Head of caudate nucleus (tissue), 42 donors: ENCODE data around the gene CLOCK.
"Not testable (repeated sequence)": the region's sequence is repeated elsewhere in the genome, so short reads cannot be mapped to it uniquely, and the experiment has no call there.

Source experiments
- DNase-seq, 42 donors: peaks; one replicate each; pipeline versions ENCODE4 v3.0.0 to v3.0.0-alpha.2; 2020 to 2021; ENCODE audit warnings: mixed read lengths in 7 of 42
- intact Hi-C: fragments of 100-400 bp; cut with DNase I; formaldehyde crosslinking; loops from one replicate; pipeline ENCODE4 v1.15.0; 2022

The CLOCK gene, protein sequence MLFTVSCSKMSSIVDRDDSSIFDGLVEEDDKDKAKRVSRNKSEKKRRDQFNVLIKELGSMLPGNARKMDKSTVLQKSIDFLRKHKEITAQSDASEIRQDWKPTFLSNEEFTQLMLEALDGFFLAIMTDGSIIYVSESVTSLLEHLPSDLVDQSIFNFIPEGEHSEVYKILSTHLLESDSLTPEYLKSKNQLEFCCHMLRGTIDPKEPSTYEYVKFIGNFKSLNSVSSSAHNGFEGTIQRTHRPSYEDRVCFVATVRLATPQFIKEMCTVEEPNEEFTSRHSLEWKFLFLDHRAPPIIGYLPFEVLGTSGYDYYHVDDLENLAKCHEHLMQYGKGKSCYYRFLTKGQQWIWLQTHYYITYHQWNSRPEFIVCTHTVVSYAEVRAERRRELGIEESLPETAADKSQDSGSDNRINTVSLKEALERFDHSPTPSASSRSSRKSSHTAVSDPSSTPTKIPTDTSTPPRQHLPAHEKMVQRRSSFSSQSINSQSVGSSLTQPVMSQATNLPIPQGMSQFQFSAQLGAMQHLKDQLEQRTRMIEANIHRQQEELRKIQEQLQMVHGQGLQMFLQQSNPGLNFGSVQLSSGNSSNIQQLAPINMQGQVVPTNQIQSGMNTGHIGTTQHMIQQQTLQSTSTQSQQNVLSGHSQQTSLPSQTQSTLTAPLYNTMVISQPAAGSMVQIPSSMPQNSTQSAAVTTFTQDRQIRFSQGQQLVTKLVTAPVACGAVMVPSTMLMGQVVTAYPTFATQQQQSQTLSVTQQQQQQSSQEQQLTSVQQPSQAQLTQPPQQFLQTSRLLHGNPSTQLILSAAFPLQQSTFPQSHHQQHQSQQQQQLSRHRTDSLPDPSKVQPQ

DNA sequence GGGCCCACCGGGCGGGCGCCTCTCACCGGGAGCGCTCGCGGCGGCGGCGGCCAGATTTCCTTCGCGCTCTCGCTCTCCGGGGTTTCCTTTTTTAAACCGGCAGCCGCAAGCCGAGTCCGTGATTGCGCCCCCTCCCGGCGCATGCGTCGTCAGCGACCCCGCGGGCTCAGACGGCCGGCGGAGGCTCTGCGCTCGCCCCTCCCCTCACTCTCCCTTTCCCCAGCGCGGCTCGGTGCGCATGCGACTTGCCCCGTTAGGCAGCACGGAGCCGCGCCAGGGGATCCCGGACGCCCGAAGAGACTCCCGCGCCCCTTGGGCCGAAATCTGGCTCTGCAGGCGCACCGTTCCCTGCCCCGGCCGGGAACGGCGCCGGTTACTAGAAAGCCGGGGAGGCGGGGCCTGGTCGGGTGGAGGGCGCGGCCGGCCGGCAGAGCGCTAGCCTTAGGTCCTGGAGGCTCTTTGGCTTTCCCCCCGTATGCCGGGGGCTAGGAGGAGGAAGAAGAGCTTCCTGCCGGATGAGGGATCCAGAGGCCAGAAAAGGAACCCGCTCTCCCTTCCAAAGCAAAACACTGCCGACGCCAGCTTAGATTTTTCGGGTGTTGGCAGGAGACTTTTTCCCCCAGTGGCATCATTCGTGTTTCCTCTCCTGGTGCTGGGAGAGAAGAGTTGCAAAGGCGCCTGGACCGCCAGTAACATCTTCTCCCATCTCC lies at the start of gene CLOCK:
TSS of gene CLOCK (minus strand) at position 154 of the 710 bp plus-strand sequence. CDS start 64,124 bp downstream, outside the sequence.
- DNase-seq = peak; percentile 65 to 95 (median 88)
- intact Hi-C loops = loop anchor here (2.0 to 10.0 kb wide), 3 partner anchors 112 to 200 kb away; partner anchors contain the start of genes SRD5A3 and TMEM165

- DNase-seq = no peak
- intact Hi-C loops = no loop called here
These were observed 45.3 kb upstream of the CLOCK start, which contains the start of gene PDCL2 for GRCh38 chr4:55592014-55592413. Gene PDCL2, minus strand, starts transcription at chr4:55592245. Its CDS starts 136 bp downstream, at chr4:55592109.

- intact Hi-C loops = no loop called here
- no peak for DNase-seq
These were observed 41.5 kb upstream of the CLOCK start for GRCh38 chr4:55588160-55588559.

- DNase-seq, intact Hi-C loops: not testable (repeated sequence)
These were observed 36.1 kb upstream of the CLOCK start for GRCh38 chr4:55582773-55583172.

DNA sequence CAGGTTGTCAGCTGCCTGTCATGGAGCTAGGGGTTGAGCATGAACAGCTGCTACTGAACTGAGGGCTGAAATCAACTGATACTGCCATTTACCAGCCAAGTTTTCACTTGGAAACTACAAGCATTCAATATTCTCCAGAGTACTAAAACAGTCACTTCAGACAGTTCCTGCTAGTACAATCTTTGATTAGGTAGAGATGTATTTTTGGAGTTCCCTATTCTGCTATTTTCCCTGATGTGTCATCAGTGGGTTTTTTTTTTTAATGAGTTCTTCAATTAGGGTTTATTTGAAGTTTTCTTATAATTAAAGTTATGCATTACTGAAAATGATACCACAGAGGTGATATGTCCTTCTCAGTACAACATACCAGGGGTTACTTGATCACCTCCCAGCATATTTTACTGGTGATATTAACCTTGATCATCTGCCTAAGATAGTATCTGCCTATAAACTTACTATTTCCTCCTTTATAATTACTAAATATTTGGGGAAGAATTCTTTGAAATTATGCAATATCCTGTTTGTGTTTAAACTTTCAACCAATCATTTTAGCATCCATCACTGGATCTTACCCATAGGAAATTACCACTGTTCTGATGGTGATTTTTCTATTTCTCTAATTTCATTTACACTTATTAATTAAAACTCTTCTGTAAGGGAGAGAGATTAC lies 31.8 kb upstream of the CLOCK start:
- DNase-seq = no peak
- intact Hi-C loops = no loop called here

DNA sequence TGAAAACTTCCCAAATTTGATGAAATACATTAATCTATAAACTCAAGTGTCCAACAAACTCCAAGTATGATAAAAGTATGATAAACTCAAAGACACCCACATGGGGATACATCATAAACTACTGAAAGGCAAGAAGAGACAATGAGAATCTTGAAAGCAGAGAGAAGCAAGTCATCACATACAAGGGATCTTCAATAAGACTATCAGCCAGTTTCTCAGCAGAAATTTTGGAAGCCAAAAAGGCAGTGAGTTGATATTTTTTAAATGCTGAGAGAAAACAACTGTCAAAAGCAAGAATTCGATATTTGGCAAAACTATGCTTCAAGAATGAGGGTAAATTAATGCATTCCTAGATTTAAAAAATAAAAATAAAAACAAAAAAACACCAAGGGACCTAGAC lies 28.8 kb upstream of the CLOCK start:
- intact Hi-C loops = no loop called here

DNA sequence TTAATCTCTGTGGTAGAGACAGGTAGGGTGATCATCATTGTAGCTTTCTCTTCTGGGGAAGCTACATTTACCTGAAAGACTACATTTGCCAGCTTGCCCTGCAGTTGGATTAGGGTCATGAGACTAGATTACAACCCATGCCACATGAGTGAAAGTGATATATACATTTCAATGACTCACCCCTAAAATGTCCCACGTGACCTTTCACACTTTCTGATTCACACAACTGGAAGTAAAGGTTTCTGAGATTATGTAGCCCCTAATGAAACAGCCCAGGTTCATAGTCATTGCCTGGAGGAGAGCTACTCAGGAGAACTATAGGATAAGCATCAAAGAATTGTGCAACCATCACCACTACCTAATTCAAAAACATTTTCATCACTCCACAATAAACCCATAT lies 27.5 kb upstream of the CLOCK start:
- DNase-seq = no peak
- intact Hi-C loops = no loop called here

More for the DNA sequence above, 28.8 kb upstream of the CLOCK start:
- DNase-seq = no peak

GRCh38 chr4:55571806-55572205 lies 25.1 kb upstream of the CLOCK start:
- intact Hi-C loops = no loop called here
- DNase-seq = no peak

DNA sequence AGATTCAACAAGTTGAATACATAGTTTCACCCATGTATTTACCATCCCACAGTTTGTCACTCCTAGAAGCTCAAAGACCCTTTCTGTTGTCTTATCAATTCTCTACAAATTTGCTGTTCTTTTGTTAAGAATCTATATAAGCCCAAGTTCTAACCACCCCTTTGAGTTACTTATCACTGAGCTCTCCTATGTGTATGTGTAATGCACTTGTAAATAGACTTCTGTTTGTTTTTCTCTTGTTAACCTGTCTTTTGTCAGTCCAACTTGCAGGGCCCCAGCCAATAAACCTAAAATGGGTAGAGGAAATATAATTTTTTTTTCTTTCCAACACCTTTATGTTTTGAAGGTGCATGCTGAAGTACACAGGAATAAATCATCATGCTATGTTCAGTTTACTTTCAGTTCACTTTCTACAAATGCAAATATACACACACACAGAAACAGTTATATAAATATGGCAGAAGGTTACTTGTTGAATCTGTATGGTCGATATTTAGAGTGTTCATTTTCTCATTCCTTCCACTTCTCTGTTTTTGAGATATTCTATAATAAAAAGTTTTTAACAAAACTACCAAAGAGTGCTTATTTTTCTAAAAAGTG lies 22.3 kb upstream of the CLOCK start:
- intact Hi-C loops = no loop called here
- no peak for DNase-seq

GRCh38 chr4:55561889-55562288 lies 15.2 kb upstream of the CLOCK start:
- intact Hi-C loops = no loop called here
- DNase-seq = no peak

- intact Hi-C loops = no loop called here
- no peak for DNase-seq
These were observed 13.4 kb upstream of the CLOCK start for GRCh38 chr4:55560096-55560495.

DNA sequence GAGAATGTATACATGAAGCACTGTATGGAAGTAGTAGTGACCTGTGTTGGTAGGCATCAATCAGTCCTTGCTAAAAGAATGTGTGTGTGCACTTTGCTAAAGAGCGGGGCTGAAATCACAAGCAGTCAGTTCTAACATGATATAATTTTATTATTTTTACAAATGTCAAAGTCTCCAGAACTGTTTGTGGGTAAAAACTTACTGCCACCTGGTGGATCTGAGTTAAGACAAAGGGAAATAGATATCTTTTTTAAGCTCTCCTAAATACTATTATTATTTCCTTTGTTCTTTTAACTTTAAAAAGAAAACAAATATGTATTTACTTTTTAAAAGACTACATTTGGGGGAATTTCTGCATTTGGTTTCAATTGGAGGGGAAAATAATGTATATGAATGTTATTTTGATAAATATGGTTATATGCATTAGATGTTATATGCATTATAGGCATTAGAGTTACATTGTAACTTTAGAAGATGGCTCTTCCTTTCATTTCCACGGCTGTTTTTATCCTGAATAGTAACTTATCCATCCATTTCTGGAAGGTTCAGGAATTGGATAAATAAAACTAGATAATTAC lies 7.8 kb upstream of the CLOCK start:
- intact Hi-C loops = no loop called here
- peak in 4 of 42 donors; percentile 6 to 19 (median 14) for DNase-seq

GRCh38 chr4:55553441-55554201 lies 6.9 kb upstream of the CLOCK start:
- intact Hi-C loops = no loop called here
- DNase-seq = peak in 4 of 42 donors; percentile 2 to 17 (median 6)

DNA sequence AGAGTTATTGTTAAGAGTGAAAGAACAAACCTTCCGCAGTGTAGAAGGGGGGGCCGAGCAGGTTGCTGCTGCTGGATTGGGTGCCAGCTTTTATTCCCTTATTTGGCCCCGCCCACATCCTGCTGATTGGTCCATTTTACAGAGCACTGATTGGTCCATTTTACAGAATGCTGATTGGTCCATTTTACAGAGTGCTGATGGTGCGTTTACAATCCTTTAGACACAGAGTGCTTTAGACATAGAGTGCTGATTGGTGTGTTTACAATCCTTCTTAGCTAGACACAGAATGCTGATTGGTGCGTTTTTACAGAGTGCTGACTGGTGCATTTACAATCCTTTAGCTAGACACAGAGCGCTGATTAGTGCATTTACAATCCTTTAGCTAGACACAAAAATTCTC lies 5.3 kb upstream of the CLOCK start:
- DNase-seq, intact Hi-C loops: not testable (repeated sequence)

- intact Hi-C loops = loop anchor here (10.0 kb wide), 2 partner anchors 115 to 155 kb away; partner anchors contain the start of gene TMEM165
- DNase-seq = no peak
These were observed 3.2 kb upstream of the CLOCK start for GRCh38 chr4:55549888-55550287.

DNA sequence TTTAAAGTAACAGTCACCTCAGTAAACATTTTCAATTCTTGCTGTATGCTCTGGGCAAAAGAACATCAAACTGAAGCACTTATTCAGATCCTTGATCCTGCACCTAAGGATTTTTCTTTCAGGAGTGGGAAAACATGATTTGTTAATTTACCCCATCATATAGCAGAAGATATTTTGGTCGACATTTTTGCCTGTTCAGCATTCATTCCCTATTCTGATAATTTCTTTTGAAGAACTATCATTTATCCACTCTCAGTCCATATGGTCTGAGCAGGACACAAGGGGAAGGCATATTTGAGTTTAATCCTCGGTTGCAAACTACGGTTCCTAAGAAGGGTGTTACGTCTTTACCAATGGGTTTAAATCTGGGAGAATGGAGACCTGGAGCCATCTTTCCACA lies 1.2 kb upstream of the CLOCK start:
- no peak for DNase-seq
- intact Hi-C loops = loop anchor here (2.0 to 10.0 kb wide), 3 partner anchors 113 to 201 kb away; partner anchors contain the start of genes SRD5A3 and TMEM165

DNA sequence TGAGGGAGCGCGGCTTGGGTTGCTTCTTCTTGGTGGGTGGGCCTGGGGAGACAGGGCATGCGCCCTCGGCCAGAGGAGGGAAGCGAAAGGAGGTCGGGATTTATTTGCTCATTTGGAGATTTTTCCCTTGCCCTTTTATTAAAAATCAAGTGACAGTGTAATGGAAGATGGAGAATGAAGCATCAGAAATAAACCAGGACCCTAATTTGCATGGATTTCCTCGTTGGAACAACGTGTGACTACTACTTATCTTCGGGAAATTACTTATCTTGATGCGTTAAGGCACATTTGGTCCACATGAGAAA lies 709 bp upstream of the CLOCK start:
- intact Hi-C loops = loop anchor here (2.0 to 10.0 kb wide), 3 partner anchors 113 to 201 kb away; partner anchors contain the start of genes SRD5A3 and TMEM165
- DNase-seq = peak in 25 of 42 donors; percentile 23 to 82 (median 63)
